Stimulated activated CD8-positive, alpha-beta memory T cell treated with anti-CD3 and anti-CD28 coated beads, Interleukin-15, amount 100 ng/mL, for 1 hour (primary cell): ENCODE data around the gene KIF5B.
"Not testable (repeated sequence)": the region's sequence is repeated elsewhere in the genome, so short reads cannot be mapped to it uniquely, and the experiment has no call there.

Source experiments
- DNase-seq: peaks from one replicate; pipeline ENCODE4 v3.0.0-alpha.2; 2020; ENCODE audit warnings: low read depth

Gene KIF5B

GRCh38 chr10:32007026-32007425 lies 49.2 kb downstream of the KIF5B start:
- DNase-seq: no peak

DNA sequence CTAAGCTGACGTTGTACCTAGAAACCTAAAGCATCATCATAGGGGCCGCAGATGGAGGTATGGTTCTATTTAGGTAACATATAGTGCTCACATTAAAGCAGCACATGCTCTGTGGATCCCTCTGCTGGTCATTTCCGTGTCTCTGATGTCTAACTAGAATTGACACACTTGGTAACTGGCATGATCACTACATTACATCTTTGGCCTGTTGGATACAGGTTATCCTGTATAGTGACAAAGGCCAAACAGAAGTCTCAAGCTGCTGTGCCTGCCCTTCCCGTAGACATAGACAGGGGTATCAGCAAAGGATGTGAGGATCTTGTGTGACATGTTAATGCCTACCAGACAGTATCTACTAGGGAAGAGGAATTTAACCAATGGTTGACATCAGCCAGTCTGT lies 51.2 kb downstream of the KIF5B start:
- DNase-seq: no peak

- DNase-seq: no peak
These were observed 52.0 kb downstream of the KIF5B start for GRCh38 chr10:32004161-32004591.

GRCh38 chr10:32002531-32002930 lies 53.7 kb downstream of the KIF5B start:
- DNase-seq: no peak

DNA sequence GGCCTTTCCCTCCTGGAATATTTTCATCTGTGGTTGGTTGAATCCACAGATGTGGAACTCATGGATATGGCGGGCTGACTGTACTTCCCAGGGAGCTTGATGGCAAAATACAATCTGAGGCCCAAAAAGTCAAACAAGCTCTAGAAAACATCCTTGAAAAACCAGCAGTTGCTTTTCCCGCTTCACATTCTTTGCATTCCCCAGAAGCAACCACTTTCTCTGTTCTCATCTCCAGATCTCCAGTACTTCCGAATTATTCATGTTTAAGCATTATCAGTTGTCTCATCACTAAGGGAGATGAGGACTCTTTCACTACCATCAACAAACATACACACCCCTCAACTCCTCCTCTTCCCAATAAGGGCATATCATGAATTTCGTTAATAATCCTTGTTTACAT lies 55.3 kb downstream of the KIF5B start:
- DNase-seq: no peak

DNA sequence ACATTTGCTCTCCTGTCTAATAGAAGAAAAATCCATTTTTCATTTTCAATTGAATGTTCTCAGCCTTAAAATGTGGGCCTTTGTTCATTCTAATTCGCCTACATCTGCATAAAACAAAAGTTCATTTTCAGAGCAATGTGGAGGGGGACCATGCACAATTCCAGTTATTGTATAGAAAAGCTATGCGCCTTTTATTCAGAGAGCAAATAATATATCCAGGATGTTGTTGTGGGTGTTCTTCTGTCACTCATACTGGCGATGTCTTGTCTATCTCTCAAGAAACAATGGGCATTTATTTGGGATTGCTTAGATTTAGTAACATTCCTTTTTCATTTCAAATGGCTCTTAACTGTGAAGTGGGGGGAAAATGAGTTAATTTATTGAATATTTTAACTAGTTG lies 56.4 kb downstream of the KIF5B start:
- DNase-seq: no peak

GRCh38 chr10:31999070-31999660 lies 57.1 kb downstream of the KIF5B start:
- DNase-seq: no peak

- DNase-seq: no peak
These were observed 61.3 kb downstream of the KIF5B start for GRCh38 chr10:31994926-31995325.

DNA sequence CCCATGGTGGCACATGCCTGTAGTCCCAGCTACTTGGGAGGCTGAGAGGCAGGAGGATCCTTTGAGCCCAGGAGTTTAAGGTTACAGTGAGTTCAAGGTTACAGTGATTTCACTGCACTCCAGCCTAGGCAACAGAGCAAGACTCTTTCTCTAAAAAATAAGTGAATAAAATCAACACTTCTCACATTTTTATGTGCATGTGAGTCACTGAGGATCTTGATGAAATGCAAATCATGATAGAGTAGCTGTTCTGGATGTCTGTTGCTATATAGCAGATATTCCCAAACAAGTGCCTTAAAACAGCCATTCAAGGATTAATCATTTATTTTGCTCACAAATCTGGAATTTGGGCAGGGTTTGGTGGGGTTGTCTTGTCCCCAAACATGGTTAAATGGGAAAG lies 65.3 kb downstream of the KIF5B start:
- DNase-seq: no peak

DNA sequence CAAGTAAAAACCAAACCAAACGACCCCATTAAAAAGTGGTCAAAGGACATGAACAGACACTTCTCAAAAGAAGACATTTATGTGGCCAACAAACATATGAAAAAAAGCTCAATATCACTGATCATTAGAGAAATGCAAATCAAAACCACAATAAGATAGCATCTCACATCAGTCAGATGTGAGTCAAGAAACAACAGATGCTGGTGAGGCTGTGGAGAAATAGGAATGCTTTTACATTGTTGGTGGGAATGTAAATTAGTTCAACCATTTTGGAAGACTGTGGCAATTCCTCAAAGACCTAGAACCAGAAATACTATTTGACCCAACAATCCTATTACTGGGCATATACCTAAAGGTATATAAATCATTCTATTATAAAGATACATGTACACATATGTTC lies 68.4 kb downstream of the KIF5B start:
- DNase-seq: not testable (repeated sequence)

DNA sequence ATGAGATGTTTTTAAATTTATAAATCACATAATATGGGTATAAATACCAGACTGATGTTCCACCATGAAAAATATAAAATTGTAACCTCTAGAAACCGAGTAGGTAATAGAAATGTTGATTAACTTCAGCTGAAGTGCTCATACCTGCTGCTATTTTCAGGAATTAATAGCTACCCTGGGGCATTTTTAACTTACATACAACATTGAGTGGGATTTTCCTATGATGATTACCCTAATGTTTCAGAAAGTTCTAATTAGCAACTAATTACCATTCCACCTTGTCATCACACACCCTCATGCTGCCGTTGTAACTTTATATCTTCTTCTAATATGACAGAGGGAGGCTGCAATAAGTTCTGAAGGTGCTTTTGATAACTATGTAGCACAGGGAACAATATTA lies 74.1 kb downstream of the KIF5B start:
- no peak for DNase-seq

DNA sequence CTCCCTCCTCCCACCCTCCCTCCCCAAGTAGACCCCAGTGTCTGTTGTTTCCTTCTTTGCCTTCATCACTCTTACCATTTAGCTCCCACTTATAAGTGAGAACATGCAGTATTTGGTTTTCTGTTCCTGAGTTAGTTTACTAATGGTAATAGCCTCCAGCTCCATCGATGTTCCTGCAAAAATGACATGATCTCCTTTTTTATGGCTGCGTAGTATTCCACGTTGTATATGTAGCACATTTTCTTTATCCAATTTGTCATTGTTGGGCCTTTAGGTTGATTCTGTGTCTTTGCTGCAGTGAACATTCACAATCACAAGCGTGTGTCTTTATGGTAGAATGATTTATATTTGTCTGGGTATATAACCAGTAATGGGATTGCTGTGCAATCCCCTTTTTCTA lies 75.8 kb downstream of the KIF5B start:
- no peak for DNase-seq

GRCh38 chr10:31979071-31979470 lies 77.2 kb downstream of the KIF5B start:
- DNase-seq: not testable (repeated sequence)

DNA sequence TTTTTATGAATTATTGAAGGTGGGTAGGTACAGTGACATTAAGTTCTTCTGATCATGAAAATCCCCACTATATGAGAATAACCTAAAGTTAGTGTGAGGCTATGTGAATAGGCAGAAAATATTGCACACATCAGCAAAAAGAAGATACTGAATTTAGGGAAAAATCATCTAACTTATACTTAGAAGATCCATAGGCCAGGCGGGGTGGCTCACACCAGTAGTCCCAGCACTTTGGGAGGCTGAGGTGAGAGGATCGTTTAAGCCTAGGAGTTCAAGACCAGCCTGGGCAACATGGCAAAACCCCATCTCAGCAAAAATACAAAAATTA lies 78.1 kb downstream of the KIF5B start:
- no peak for DNase-seq

DNA sequence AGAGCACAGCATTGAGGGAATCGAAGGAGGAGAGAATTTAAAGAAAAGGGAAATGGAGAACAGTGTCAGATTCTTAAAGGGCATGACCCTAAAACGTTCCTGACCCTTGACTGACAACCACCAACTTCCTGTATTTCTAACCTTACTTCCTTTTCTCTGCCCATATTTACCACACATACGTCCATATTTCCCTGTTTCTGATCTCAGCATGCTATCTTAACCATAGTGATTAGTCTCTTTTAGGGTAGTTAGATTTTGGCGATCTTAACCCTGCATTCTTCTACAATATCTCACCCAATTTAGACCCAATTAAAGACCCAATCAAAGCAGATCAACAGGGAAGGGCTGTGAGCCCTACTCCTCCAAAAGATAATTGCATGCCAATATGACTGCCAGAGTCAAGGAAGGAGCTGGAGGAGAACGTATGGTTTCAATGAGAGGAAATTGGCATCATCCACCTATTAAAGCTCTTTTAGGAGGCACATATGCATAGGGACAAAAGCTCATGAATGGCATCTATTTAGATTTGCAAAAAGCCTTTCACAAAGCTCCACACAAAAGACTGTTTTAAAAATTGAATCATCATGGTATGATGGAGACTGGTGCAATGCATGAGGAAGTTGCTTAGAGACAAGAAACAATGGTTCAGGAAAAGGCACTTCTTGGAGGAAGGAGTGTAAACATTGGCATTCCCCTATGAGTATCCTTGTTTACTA lies 78.6 kb downstream of the KIF5B start:
- DNase-seq: no peak

- no peak for DNase-seq
These were observed 81.0 kb downstream of the KIF5B start for GRCh38 chr10:31975157-31975765.

GRCh38 chr10:31974434-31975124 lies 81.6 kb downstream of the KIF5B start:
- DNase-seq: no peak

DNA sequence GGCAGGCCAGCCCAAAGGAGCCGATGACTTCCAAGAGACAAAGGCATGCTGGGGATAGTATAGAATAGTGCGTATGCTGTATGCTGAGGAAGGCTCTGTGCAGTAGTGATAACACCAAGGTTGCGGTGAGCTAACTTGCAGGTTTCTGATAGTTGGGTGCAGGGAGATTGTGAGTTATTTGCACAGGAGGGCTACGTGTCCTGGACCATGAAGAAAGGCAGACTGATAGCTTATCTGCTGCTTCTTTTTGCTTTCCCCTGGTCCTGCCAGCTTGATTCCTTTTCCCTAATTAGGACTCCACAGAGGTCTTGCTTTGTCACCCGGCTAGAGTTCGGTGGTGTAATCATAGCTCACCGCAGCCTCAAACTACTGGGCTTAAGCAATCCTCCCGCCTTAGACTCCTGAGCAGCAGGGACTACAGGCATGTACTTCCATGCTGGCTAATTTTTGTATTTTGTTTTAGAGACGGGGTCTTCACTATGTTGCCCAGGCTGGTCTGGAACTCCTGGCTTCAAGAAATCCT lies 83.6 kb downstream of the KIF5B start:
- no peak for DNase-seq

- not testable (repeated sequence) for DNase-seq
These were observed 86.4 kb downstream of the KIF5B start for GRCh38 chr10:31969847-31970246.

DNA sequence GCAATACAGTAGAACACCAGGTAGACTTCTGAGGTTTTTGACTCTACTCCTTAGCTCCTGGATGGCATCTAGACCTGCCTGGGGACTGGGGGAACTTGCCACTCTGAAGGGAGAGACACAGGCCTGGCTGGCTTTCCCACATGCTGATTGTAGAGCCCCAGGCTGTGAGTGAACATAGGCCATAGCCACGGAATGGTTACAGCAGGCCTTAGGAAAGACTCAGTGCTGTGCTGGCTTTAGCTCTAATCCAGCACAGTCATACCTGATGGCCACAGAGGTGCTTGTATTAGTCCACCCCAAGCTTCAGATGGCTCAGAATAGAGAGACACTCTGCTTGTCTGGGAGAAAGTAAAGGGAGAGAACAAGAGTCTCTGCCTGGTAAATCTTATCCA lies 92.6 kb downstream of the KIF5B start:
- DNase-seq: no peak

- DNase-seq: no peak
These were observed 93.2 kb downstream of the KIF5B start for GRCh38 chr10:31962826-31963588.
